Measurements from ENCODE around the gene ABCB10.

ABCB10 gene

GRCh38 chr1:229509576-229509975 lies 48.9 kb downstream of the ABCB10 start:
- Histone ChIP-seq H3K4me1 (ENCODE audit: control insufficient read depth in 1 of 2, insufficient read depth in 2 of 2, low read length in 2 of 2) (peaks cover 0 to 3% of the 10 kb centered on the region in 2 experiments), H3K14ac (ENCODE audit: low read length) (no peak overlapping the region), H3K4me2 (ENCODE audit: low read length) (no peak overlapping the region), H3K18ac (ENCODE audit: low read length) (no peak overlapping the region), H4K8ac (ENCODE audit: low read depth, low read length) (no peak overlapping the region), H3K9ac (ENCODE audit: low read length) (no peak overlapping the region), H3K23ac (ENCODE audit: low read length) (no peak overlapping the region), H2AK5ac (ENCODE audit: low read length) (no peak overlapping the region), H2BK12ac (ENCODE audit: low read length) (no peak overlapping the region), H3K27ac (ENCODE audit: low read depth, low read length) (no peak overlapping the region), H2AFZ (ENCODE audit: insufficient read depth, low read length, poor library complexity) (no peak overlapping the region), H3K36me3 (ENCODE audit: control insufficient read depth in 1 of 2, insufficient read depth in 2 of 2, low read length in 2 of 2) (peaks cover 0 to 3% of the 10 kb centered on the region in 2 experiments), H3K4ac (ENCODE audit: low read depth, low read length) (no peak overlapping the region), H3K9me3 (ENCODE audit: insufficient read depth, low read depth, low read length) (no peaks in the 10 kb centered on the region), H2BK120ac (ENCODE audit: insufficient read depth, low read length, poor library complexity) (no peak overlapping the region), H2BK5ac (ENCODE audit: low read depth, low read length, poor library complexity) (no peak overlapping the region), H4K91ac (ENCODE audit: low read depth, low read length) (no peak overlapping the region), H3K79me2 (ENCODE audit: control insufficient read depth, insufficient read depth, low read length, poor library complexity) (peaks cover 2% of the 10 kb centered on the region), H4K12ac (ENCODE audit: low read depth, low read length) (no peak overlapping the region), H3K4me3 (ENCODE audit: low read depth, low read length) (no peak overlapping the region), H3K27me3 (ENCODE audit: insufficient read depth, low read length) (no peaks in the 10 kb centered on the region), H3K79me1 (ENCODE audit: low read length) (peaks cover 5% of the 10 kb centered on the region)
- DNase-seq: no peak
- WGBS (ENCODE audit: extremely low coverage, insufficient coverage, insufficient read length): no CpG with 5 or more reads among the region's 2 CpGs

- Histone ChIP-seq H3K9me3 (ENCODE audit: insufficient read depth, low read depth, low read length) (no peaks in the 10 kb centered on the region), H3K18ac (ENCODE audit: low read length) (no peak overlapping the region), H2BK5ac (ENCODE audit: low read depth, low read length, poor library complexity) (no peak overlapping the region), H4K12ac (ENCODE audit: low read depth, low read length) (peak overlapping the region; percentile 41), H3K27me3 (ENCODE audit: insufficient read depth, low read length) (no peaks in the 10 kb centered on the region), H3K4ac (ENCODE audit: low read depth, low read length) (no peak overlapping the region), H4K8ac (ENCODE audit: low read depth, low read length) (peak overlapping the region; percentile 74), H3K4me3 (ENCODE audit: low read depth, low read length) (peak overlapping the region; percentile 63), H2BK120ac (ENCODE audit: insufficient read depth, low read length, poor library complexity) (peak overlapping the region; percentile 7), H2AFZ (ENCODE audit: insufficient read depth, low read length, poor library complexity) (peak overlapping the region; percentile 67), H2BK12ac (ENCODE audit: low read length) (no peak overlapping the region), H3K36me3 (ENCODE audit: control insufficient read depth in 1 of 2, insufficient read depth in 2 of 2, low read length in 2 of 2) (peaks cover 0 to 3% of the 10 kb centered on the region in 2 experiments), H3K79me1 (ENCODE audit: low read length) (peaks cover 5% of the 10 kb centered on the region), H3K14ac (ENCODE audit: low read length) (peak overlapping the region; percentile 33), H3K79me2 (ENCODE audit: control insufficient read depth, insufficient read depth, low read length, poor library complexity) (peaks cover 2% of the 10 kb centered on the region), H3K23ac (ENCODE audit: low read length) (no peak overlapping the region), H4K91ac (ENCODE audit: low read depth, low read length) (peak overlapping the region; percentile 4), H3K4me2 (ENCODE audit: low read length) (peak overlapping the region; percentile 60), H3K27ac (ENCODE audit: low read depth, low read length) (peak overlapping the region; percentile 70), H3K9ac (ENCODE audit: low read length) (peak overlapping the region; percentile 87), H2AK5ac (ENCODE audit: low read length) (no peak overlapping the region), H3K4me1 (ENCODE audit: control insufficient read depth in 1 of 2, insufficient read depth in 2 of 2, low read length in 2 of 2) (peaks cover 0 to 3% of the 10 kb centered on the region in 2 experiments)
- DNase-seq: no peak
- WGBS (ENCODE audit: extremely low coverage, insufficient coverage, insufficient read length): no CpG with 5 or more reads among the region's 7 CpGs
Observed at GRCh38 chr1:229508823-229509337, 49.6 kb downstream of the ABCB10 start.

- no peaks in the 10 kb centered on the region for H3K27me3 ChIP-seq (ENCODE audit: insufficient read depth, low read length)
- WGBS (ENCODE audit: extremely low coverage, insufficient coverage, insufficient read length): no CpG with 5 or more reads among the region's 65 CpGs
Observed at GRCh38 chr1:229507951-229508822, 50.3 kb downstream of the ABCB10 start, which contains the start of gene NUP133. Gene NUP133 (minus strand): TSS chr1:229508341. CDS start chr1:229508249, 92 bp downstream.

GRCh38 chr1:229507502-229507901 lies 51.0 kb downstream of the ABCB10 start:
- Histone ChIP-seq H2AK5ac (ENCODE audit: low read length) (no peak overlapping the region), H3K4me3 (ENCODE audit: low read depth, low read length) (peak overlapping the region; percentile 74), H3K4ac (ENCODE audit: low read depth, low read length) (no peak overlapping the region), H3K79me1 (ENCODE audit: low read length) (peaks cover 5% of the 10 kb centered on the region), H3K18ac (ENCODE audit: low read length) (no peak overlapping the region), H3K79me2 (ENCODE audit: control insufficient read depth, insufficient read depth, low read length, poor library complexity) (peaks cover 2% of the 10 kb centered on the region), H3K27me3 (ENCODE audit: insufficient read depth, low read length) (no peaks in the 10 kb centered on the region), H3K23ac (ENCODE audit: low read length) (no peak overlapping the region), H3K4me1 (ENCODE audit: control insufficient read depth in 1 of 2, insufficient read depth in 2 of 2, low read length in 2 of 2) (peaks cover 0 to 3% of the 10 kb centered on the region in 2 experiments), H3K9ac (ENCODE audit: low read length) (peak overlapping the region; percentile 85), H4K12ac (ENCODE audit: low read depth, low read length) (no peak overlapping the region), H3K14ac (ENCODE audit: low read length) (no peak overlapping the region), H3K36me3 (ENCODE audit: control insufficient read depth in 1 of 2, insufficient read depth in 2 of 2, low read length in 2 of 2) (peaks cover 0 to 5% of the 10 kb centered on the region in 2 experiments), H2BK5ac (ENCODE audit: low read depth, low read length, poor library complexity) (no peak overlapping the region), H3K4me2 (ENCODE audit: low read length) (peak overlapping the region; percentile 86), H4K8ac (ENCODE audit: low read depth, low read length) (peak overlapping the region; percentile 70), H2AFZ (ENCODE audit: insufficient read depth, low read length, poor library complexity) (peak overlapping the region; percentile 70), H4K91ac (ENCODE audit: low read depth, low read length) (no peak overlapping the region), H3K9me3 (ENCODE audit: insufficient read depth, low read depth, low read length) (no peaks in the 10 kb centered on the region), H2BK12ac (ENCODE audit: low read length) (no peak overlapping the region), H3K27ac (ENCODE audit: low read depth, low read length) (peak overlapping the region; percentile 77), H2BK120ac (ENCODE audit: insufficient read depth, low read length, poor library complexity) (no peak overlapping the region)
- DNase-seq: no peak
- WGBS (ENCODE audit: extremely low coverage, insufficient coverage, insufficient read length): no CpG with 5 or more reads among the region's 5 CpGs

More at GRCh38 chr1:229507951-229508822, 50.3 kb downstream of the ABCB10 start, which contains the start of gene NUP133:
- H3K18ac ChIP-seq (ENCODE audit: low read length): no peak within 1 kb of the TSS
- peak within 1 kb of the TSS; percentile 86 for H3K4me2 ChIP-seq (ENCODE audit: low read length)
- peak; percentile 99 to 100 for DNase-seq
- H2BK5ac ChIP-seq (ENCODE audit: low read depth, low read length, poor library complexity): peak within 1 kb of the TSS; percentile 62
- peaks cover 2% of the 10 kb centered on the region for H3K79me2 ChIP-seq (ENCODE audit: control insufficient read depth, insufficient read depth, low read length, poor library complexity)
- H4K12ac ChIP-seq (ENCODE audit: low read depth, low read length): peak within 1 kb of the TSS; percentile 41
- H2AK5ac ChIP-seq (ENCODE audit: low read length): no peak within 1 kb of the TSS
- H2BK120ac ChIP-seq (ENCODE audit: insufficient read depth, low read length, poor library complexity): peak within 1 kb of the TSS; percentile 7
- H3K27ac ChIP-seq (ENCODE audit: low read depth, low read length): peak within 1 kb of the TSS; percentile 77
- no peak within 1 kb of the TSS for H2BK12ac ChIP-seq (ENCODE audit: low read length)
- H2AFZ ChIP-seq (ENCODE audit: insufficient read depth, low read length, poor library complexity): peak within 1 kb of the TSS; percentile 70
- H3K9me3 ChIP-seq (ENCODE audit: insufficient read depth, low read depth, low read length): no peaks in the 10 kb centered on the region
- no peak within 1 kb of the TSS for H3K23ac ChIP-seq (ENCODE audit: low read length)
- no peak within 1 kb of the TSS for H3K4ac ChIP-seq (ENCODE audit: low read depth, low read length)
- H3K4me1 ChIP-seq (ENCODE audit: control insufficient read depth in 1 of 2, insufficient read depth in 2 of 2, low read length in 2 of 2): peaks cover 0 to 3% of the 10 kb centered on the region in 2 experiments
- peak within 1 kb of the TSS; percentile 74 for H4K8ac ChIP-seq (ENCODE audit: low read depth, low read length)
- H3K14ac ChIP-seq (ENCODE audit: low read length): peak within 1 kb of the TSS; percentile 33
- H3K4me3 ChIP-seq (ENCODE audit: low read depth, low read length): peak within 1 kb of the TSS; percentile 74
- peaks cover 5% of the 10 kb centered on the region for H3K79me1 ChIP-seq (ENCODE audit: low read length)
- H3K36me3 ChIP-seq (ENCODE audit: control insufficient read depth in 1 of 2, insufficient read depth in 2 of 2, low read length in 2 of 2): peaks cover 0 to 3% of the 10 kb centered on the region in 2 experiments
- H3K9ac ChIP-seq (ENCODE audit: low read length): peak within 1 kb of the TSS; percentile 87
- peak within 1 kb of the TSS; percentile 62 for H4K91ac ChIP-seq (ENCODE audit: low read depth, low read length)

All from trophoblast cell (in vitro differentiated cells and primary cell).